GM23248 (cell line): Measurements from ENCODE around the gene PKD1.

Experiments used
- EZH2 ChIP-seq: fragments of 200-600 bp; sonication (generic); IDR thresholded peaks from 2 replicates; pipeline ENCODE4 v1.6.1; 2018; ENCODE audit warnings: antibody characterized with exemption, mild to moderate bottlenecking; ENCODE audit not compliant: insufficient read depth, poor library complexity, severe bottlenecking
- EZH2phosphoT487 ChIP-seq: fragments of 200-600 bp; sonication (generic); IDR thresholded peaks from 2 replicates; pipeline ENCODE4 v1.6.1; 2018; ENCODE audit warnings: antibody characterized with exemption, moderate library complexity, mild to moderate bottlenecking, low read depth; ENCODE audit not compliant: insufficient read depth

- TF ChIP-seq EZH2 (no peak), EZH2phosphoT487 (no peak)
Measured at GRCh38 chr16:2181952-2182351, 46.3 kb upstream of the PKD1 start.
